ENCODE measurements around the gene MOB3A.

MOB3A gene

GRCh38 chr19:2123682-2124387 lies 27.7 kb upstream of the MOB3A start:
- no peak for DNase-seq (ENCODE audit: low spot score)

- no peak for DNase-seq (ENCODE audit: low spot score)
Observed at GRCh38 chr19:2122982-2123381, 26.9 kb upstream of the MOB3A start.

GRCh38 chr19:2122251-2122650 lies 26.1 kb upstream of the MOB3A start:
- no peak for DNase-seq (ENCODE audit: low spot score)

- DNase-seq (ENCODE audit: low spot score): no peak
Observed at GRCh38 chr19:2121416-2122051, 25.4 kb upstream of the MOB3A start.

- DNase-seq (ENCODE audit: low spot score): no peak
Observed at GRCh38 chr19:2120821-2121220, 24.7 kb upstream of the MOB3A start.

- DNase-seq (ENCODE audit: low spot score): no peak
Observed at GRCh38 chr19:2119921-2120785, 24.0 kb upstream of the MOB3A start.

- DNase-seq (ENCODE audit: low spot score): no peak
Observed at GRCh38 chr19:2118438-2118837, 22.3 kb upstream of the MOB3A start.

GRCh38 chr19:2117215-2117960 lies 21.3 kb upstream of the MOB3A start:
- DNase-seq (ENCODE audit: low spot score): no peak

- no peak for DNase-seq (ENCODE audit: low spot score)
Observed at GRCh38 chr19:2116507-2116906, 20.4 kb upstream of the MOB3A start.

GRCh38 chr19:2115911-2116426 lies 19.8 kb upstream of the MOB3A start:
- DNase-seq (ENCODE audit: low spot score): no peak

- DNase-seq (ENCODE audit: low spot score): no peak
Observed at GRCh38 chr19:2115324-2115723, 19.2 kb upstream of the MOB3A start.

- no peak for DNase-seq (ENCODE audit: low spot score)
Observed at GRCh38 chr19:2114821-2115220, 18.7 kb upstream of the MOB3A start.

GRCh38 chr19:2114218-2114617 lies 18.1 kb upstream of the MOB3A start:
- no peak for DNase-seq (ENCODE audit: low spot score)

GRCh38 chr19:2113439-2114211 lies 17.5 kb upstream of the MOB3A start:
- no peak for DNase-seq (ENCODE audit: low spot score)

- no peak for DNase-seq (ENCODE audit: low spot score)
Observed at GRCh38 chr19:2112516-2113320, 16.6 kb upstream of the MOB3A start.

GRCh38 chr19:2111886-2112285 lies 15.8 kb upstream of the MOB3A start:
- no peak for DNase-seq (ENCODE audit: low spot score)

- DNase-seq (ENCODE audit: low spot score): no peak
Observed at GRCh38 chr19:2111425-2111824, 15.3 kb upstream of the MOB3A start.

- no peak for DNase-seq (ENCODE audit: low spot score)
Observed at GRCh38 chr19:2110822-2111221, 14.7 kb upstream of the MOB3A start.

GRCh38 chr19:2109046-2109864 lies 13.1 kb upstream of the MOB3A start:
- no peak for DNase-seq (ENCODE audit: low spot score)
